Neural cell (in vitro differentiated cells): ENCODE data around the gene TNS3. TPM values are rescaled to one million over a fixed set of nuclear protein-coding genes. Genes with fewer than 3 reads are reported as not detected.

Source experiments
- H2AFZ ChIP-seq: fragments of 200-600, 300-800 bp; sonication (generic), shearing (Covaris generic); 2 replicates; pipeline ENCODE4 v1.6.0; 2014; ENCODE audit warnings: low read depth, mild to moderate bottlenecking, antibody characterized with exemption, low read length, moderate library complexity
- H3F3A ChIP-seq: fragments of 200-600 bp; shearing (Covaris generic); 2 replicates; pipeline ENCODE4 v1.6.1; 2016; ENCODE audit warnings: mild to moderate bottlenecking, moderate library complexity, mixed read lengths, antibody characterized with exemption, low read length; ENCODE audit not compliant: insufficient read depth, poor library complexity, severe bottlenecking
- H3K27ac ChIP-seq: fragments of 200-600, 300-800 bp; sonication (generic), shearing (Covaris generic); 2 replicates; pipeline ENCODE4 v1.5.1; 2014; ENCODE audit warnings: mild to moderate bottlenecking, low read length, moderate library complexity
- H3K27me3 ChIP-seq: fragments of 300-800, 200-600 bp; sonication (generic), shearing (Covaris generic); 2 replicates; pipeline ENCODE4 v1.6.0; 2014; ENCODE audit warnings: mild to moderate bottlenecking, low read depth, low read length, moderate library complexity; ENCODE audit not compliant: insufficient read depth
- H3K36me3 ChIP-seq: fragments of 300-800, 200-600 bp; sonication (generic), shearing (Covaris generic); 2 replicates; pipeline ENCODE4 v1.5.1; 2014; ENCODE audit warnings: mild to moderate bottlenecking, antibody characterized with exemption, low read length, moderate library complexity; ENCODE audit not compliant: insufficient read depth
- H3K4me2 ChIP-seq: fragments of 300-800, 200-600 bp; sonication (generic), shearing (Covaris generic); 2 replicates; pipeline ENCODE4 v1.6.0; 2014; ENCODE audit warnings: mild to moderate bottlenecking, low read length
- H3K4me3 ChIP-seq: fragments of 300-800, 200-600 bp; sonication (generic), shearing (Covaris generic); 2 replicates; pipeline ENCODE4 v1.5.1; 2014; ENCODE audit warnings: mild to moderate bottlenecking, low read length, moderate library complexity
- H3K79me2 ChIP-seq: fragments of 200-600 bp; shearing (Covaris generic); replicated peaks from 2 replicates; pipeline ENCODE4 v1.6.0; 2014; ENCODE audit warnings: mild to moderate bottlenecking, low read length, moderate library complexity; ENCODE audit not compliant: insufficient read depth
- H3K9ac ChIP-seq: fragments of 300-800, 200-600 bp; sonication (generic), shearing (Covaris generic); 2 replicates; pipeline ENCODE4 v1.6.1; 2016; ENCODE audit warnings: mild to moderate bottlenecking, low read length, mixed read lengths
- H3K9me2 ChIP-seq: fragments of 200-600 bp; shearing (Covaris generic); 2 replicates; pipeline ENCODE4 v1.6.1; 2016; ENCODE audit warnings: mild to moderate bottlenecking, low read length, mixed read lengths; ENCODE audit not compliant: insufficient read depth
- H3K9me3 ChIP-seq: fragments of 200-600, 300-800 bp; sonication (generic), shearing (Covaris generic); 2 replicates; pipeline ENCODE4 v1.6.1; 2016; ENCODE audit warnings: mild to moderate bottlenecking, mixed run types, low read length, moderate library complexity, mixed read lengths
- H4K20me1 ChIP-seq: fragments of 200-600 bp; shearing (Covaris generic); 2 replicates; pipeline ENCODE4 v1.6.1; 2016; ENCODE audit warnings: mild to moderate bottlenecking, mixed run types; ENCODE audit not compliant: insufficient read depth
- CTCF ChIP-seq: fragments of 450-650 bp; IDR thresholded peaks from 2 replicates; pipeline ENCODE4 v1.5.1; 2014; ENCODE audit warnings: antibody characterized with exemption, mild to moderate bottlenecking, moderate library complexity; ENCODE audit not compliant: poor library complexity, severe bottlenecking
- EP300 ChIP-seq: fragments of 450-650 bp; conservative IDR thresholded peaks from 2 replicates; pipeline ENCODE4 v1.6.1; 2014; ENCODE audit warnings: antibody characterized with exemption, mild to moderate bottlenecking, moderate library complexity; ENCODE audit not compliant: poor library complexity, severe bottlenecking
- EZH2 ChIP-seq: fragments of 200-600, 300-800 bp; shearing (Covaris generic), sonication (generic); IDR thresholded peaks from 2 replicates; pipeline ENCODE4 v1.6.1; 2014; ENCODE audit warnings: antibody characterized with exemption, low read length, borderline replicate concordance, mild to moderate bottlenecking; ENCODE audit not compliant: insufficient read depth, poor library complexity, severe bottlenecking
- MXI1 ChIP-seq: fragments of 450-650 bp; conservative IDR thresholded peaks from 2 replicates; pipeline ENCODE4 v1.6.1; 2014; ENCODE audit warnings: antibody characterized with exemption, mild to moderate bottlenecking; ENCODE audit not compliant: poor library complexity, severe bottlenecking
- POLR2AphosphoS5 ChIP-seq: IDR thresholded peaks from 2 replicates; pipeline ENCODE4 v1.6.1; 2012
- RAD21 ChIP-seq: fragments of 450-650 bp; conservative IDR thresholded peaks from 2 replicates; pipeline ENCODE4 v1.6.1; 2014; ENCODE audit warnings: antibody characterized with exemption, mild to moderate bottlenecking, moderate library complexity
- REST ChIP-seq: IDR thresholded peaks from 2 replicates; pipeline ENCODE4 v1.6.1; 2012; ENCODE audit warnings: borderline replicate concordance
- SMC3 ChIP-seq: fragments of 450-650 bp; conservative IDR thresholded peaks from 2 replicates; pipeline ENCODE4 v1.6.1; 2014; ENCODE audit warnings: antibody characterized with exemption, mild to moderate bottlenecking, moderate library complexity; ENCODE audit not compliant: poor library complexity
- TAF1 ChIP-seq: IDR thresholded peaks from 2 replicates; pipeline ENCODE4 v1.6.1; 2012; ENCODE audit warnings: low read depth
- polyA plus RNA-seq: library from polyadenylated mRNA; depleted of rRNA; stranded (reverse); fragments of >200 nt; gene quantifications from 2 replicates; pipeline ENCODE4 v1.2.3, GENCODE V29; 2014

TNS3 gene
- polyA plus RNA-seq, 1 donor from 2014 or later = 0.58 TPM

DNA sequence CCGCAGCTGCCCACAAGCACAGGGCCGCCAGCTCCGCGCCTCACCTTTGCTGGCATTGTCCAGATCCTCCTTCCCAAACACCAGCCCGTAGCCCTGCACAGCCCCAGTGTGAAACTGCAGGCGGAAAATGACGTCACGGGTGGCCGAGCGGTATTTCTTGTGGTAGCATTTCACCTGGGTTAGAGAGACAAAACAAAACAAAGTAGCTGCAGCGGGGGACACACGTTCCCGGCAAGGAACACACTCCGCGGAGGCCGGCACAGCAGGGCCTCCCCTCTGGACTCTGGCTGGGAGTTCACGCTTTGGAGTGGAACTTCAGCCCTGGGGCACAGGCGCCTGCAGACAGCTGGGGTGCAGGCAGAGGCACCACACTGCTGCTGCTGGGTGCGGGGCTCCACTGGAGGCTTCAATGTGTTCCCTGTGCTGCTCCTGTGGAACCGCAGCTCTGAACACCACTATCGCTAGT, 181.1 kb downstream of the TNS3 start:
- Histone ChIP-seq H3F3A (no peaks in the 10 kb centered on the region), H3K36me3 (no peaks in the 10 kb centered on the region), H2AFZ (no peak overlapping the region), H3K4me3 (no peak overlapping the region), H3K9me3 (no peaks in the 10 kb centered on the region), H3K27me3 (no peaks in the 10 kb centered on the region), H3K27ac (no peak overlapping the region), H3K79me2 (no peaks in the 10 kb centered on the region), H3K9me2 (no peaks in the 10 kb centered on the region), H4K20me1 (no peaks in the 10 kb centered on the region), H3K4me2 (no peak overlapping the region), H3K9ac (no peak overlapping the region)
- TF ChIP-seq RAD21 (no peak), TAF1 (no peak), POLR2AphosphoS5 (no peak), REST (no peak), CTCF (no peak), SMC3 (no peak), EP300 (no peak), MXI1 (no peak), EZH2 (no peak)

DNA sequence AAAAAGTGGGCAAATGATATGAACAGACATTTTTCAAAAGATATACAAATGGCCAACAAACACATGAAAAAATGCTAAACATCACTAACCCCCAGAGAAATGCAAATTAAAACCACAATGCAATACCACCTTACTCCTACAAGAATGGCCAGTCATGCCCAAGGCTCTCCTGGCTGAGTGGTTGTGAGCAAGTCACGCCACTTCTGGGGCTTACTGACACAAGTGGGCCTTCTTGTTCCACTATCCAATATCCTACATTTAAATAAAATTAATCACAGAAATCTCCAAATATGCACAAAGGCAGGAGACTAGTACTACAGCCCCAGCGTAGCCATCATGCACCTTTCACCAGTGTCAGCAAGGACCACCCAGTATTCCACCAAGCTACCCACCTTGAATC, 181.9 kb downstream of the TNS3 start:
- Histone ChIP-seq H2AFZ (no peak overlapping the region), H3K4me2 (no peak overlapping the region), H3K9me2 (no peaks in the 10 kb centered on the region), H3K27me3 (no peaks in the 10 kb centered on the region), H3K27ac (no peak overlapping the region), H3K79me2 (no peaks in the 10 kb centered on the region), H3K9me3 (no peaks in the 10 kb centered on the region), H3K36me3 (no peaks in the 10 kb centered on the region), H4K20me1 (no peaks in the 10 kb centered on the region), H3F3A (no peaks in the 10 kb centered on the region), H3K4me3 (no peak overlapping the region), H3K9ac (no peak overlapping the region)
- TF ChIP-seq SMC3 (no peak), POLR2AphosphoS5 (no peak), TAF1 (no peak)
